GM23338 (cell line): ENCODE data around the gene FAF2. TPM values are rescaled to one million over a fixed set of nuclear protein-coding genes. Genes with fewer than 3 reads are reported as not detected.

Source experiments
- ATAC-seq: fragments of 200-7000 bp; cut with Tn5 transposase; 3 replicates; pipeline ENCODE4 v1.9.1; 2020
- DNase-seq: peaks from one replicate; pipeline ENCODE4 v3.0.0-alpha.2; 2015; ENCODE audit warnings: low spot score
- H2AFZ ChIP-seq: fragments of 200-600 bp; sonication (generic); 2 replicates; pipeline ENCODE4 v1.8.0; 2016; ENCODE audit warnings: antibody characterized with exemption, mild to moderate bottlenecking, moderate library complexity
- H3F3A ChIP-seq: fragments of 200-600 bp; sonication (generic); replicated peaks from 2 replicates; pipeline ENCODE4 v1.8.0; 2017; ENCODE audit warnings: antibody characterized with exemption, mixed run types, low read depth
- H3K27ac ChIP-seq: fragments of 200-600 bp; sonication (generic); 2 replicates; pipeline ENCODE4 v1.6.1; 2016; ENCODE audit warnings: low read depth
- H3K27me3 ChIP-seq: fragments of 200-600 bp; sonication (generic); 2 replicates; pipeline ENCODE4 v1.8.0; 2016; ENCODE audit warnings: mild to moderate bottlenecking, mixed run types, moderate library complexity; ENCODE audit not compliant: insufficient read depth
- H3K36me3 ChIP-seq: fragments of 200-600 bp; sonication (generic); 2 replicates; pipeline ENCODE4 v1.8.0; 2016; ENCODE audit warnings: mild to moderate bottlenecking; ENCODE audit not compliant: insufficient read depth
- H3K4me1 ChIP-seq: fragments of 200-600 bp; sonication (generic); 2 replicates; pipeline ENCODE4 v1.8.0; 2016; ENCODE audit warnings: mild to moderate bottlenecking, moderate library complexity; ENCODE audit not compliant: insufficient read depth
- H3K4me2 ChIP-seq: fragments of 200-600 bp; sonication (generic); 2 replicates; pipeline ENCODE4 v1.7.1; 2017; ENCODE audit warnings: mixed run types
- H3K4me3 ChIP-seq: fragments of 200-600 bp; sonication (generic); 2 replicates; pipeline ENCODE4 v1.6.1; 2016; ENCODE audit warnings: mixed run types
- H3K79me2 ChIP-seq: fragments of 200-600 bp; sonication (generic); replicated peaks from 2 replicates; pipeline ENCODE4 v1.8.0; 2017; ENCODE audit warnings: mild to moderate bottlenecking; ENCODE audit not compliant: insufficient read depth
- H3K9me2 ChIP-seq: fragments of 200-600 bp; sonication (generic); 2 replicates; pipeline ENCODE4 v1.8.0; 2017; ENCODE audit not compliant: insufficient read depth
- H4K20me1 ChIP-seq: fragments of 200-600 bp; sonication (generic); replicated peaks from 2 replicates; pipeline ENCODE4 v1.8.0; 2017; ENCODE audit warnings: mild to moderate bottlenecking; ENCODE audit not compliant: insufficient read depth
- H3K27ac Mint-ChIP-seq: 2 replicates; pipeline ENCODE4 v1.8.0; 2020; ENCODE audit warnings: inconsistent platforms, mild to moderate bottlenecking, moderate library complexity, mixed read lengths
- H3K27me3 Mint-ChIP-seq: 3 replicates; pipeline ENCODE4 v1.8.0; 2022; ENCODE audit warnings: low read depth, mild to moderate bottlenecking, moderate library complexity, mixed read lengths, inconsistent platforms; ENCODE audit not compliant: insufficient read depth, poor library complexity
- H3K36me3 Mint-ChIP-seq: 3 replicates; pipeline ENCODE4 v1.8.0; 2021; ENCODE audit warnings: low read depth, mild to moderate bottlenecking, inconsistent platforms, moderate library complexity, mixed read lengths
- H3K4me1 Mint-ChIP-seq: 3 replicates; pipeline ENCODE4 v1.8.0; 2020; ENCODE audit warnings: mild to moderate bottlenecking, inconsistent platforms, mixed read lengths
- H3K4me3 Mint-ChIP-seq: 3 replicates; pipeline ENCODE4 v1.8.0; 2021; ENCODE audit warnings: moderate library complexity, mild to moderate bottlenecking, inconsistent platforms, mixed read lengths
- H3K9me3 Mint-ChIP-seq: 3 replicates; pipeline ENCODE4 v1.8.0; 2020; ENCODE audit warnings: moderate library complexity, mild to moderate bottlenecking, inconsistent platforms, mixed read lengths
- EZH2 ChIP-seq: fragments of 200-600 bp; sonication (generic); IDR thresholded peaks from one replicate; pipeline ENCODE4 v1.8.0; 2017; ENCODE audit warnings: antibody characterized with exemption, mild to moderate bottlenecking, low read depth; ENCODE audit not compliant: unreplicated experiment
- ZNF114 ChIP-seq: fragments of 250-450 bp; sonication (Bioruptor Pico); IDR thresholded peaks from 2 replicates; pipeline ENCODE4 v1.5.0; 2020; ENCODE audit warnings: mild to moderate bottlenecking, moderate library complexity
- polyA plus RNA-seq: library from polyadenylated mRNA; unstranded; fragments of >200 nt; fragmentation: Nextera tagmentation; extraction: Ambion mirVana; gene quantifications from 2 replicates; pipeline ENCODE4 v1.2.1, GENCODE V29; 2016
- total RNA-seq: library from RNA; depleted of rRNA; stranded (reverse); fragments of >200 nt; shearing (Covaris generic); gene quantifications from 2 replicates; pipeline ENCODE4 v1.2.3, GENCODE V29; 2014
- TF ChIP-seq, protein P1 (sequence below): IDR thresholded peaks from one replicate; pipeline ENCODE4 v1.6.1; 2018; ENCODE audit warnings: antibody characterized with exemption; ENCODE audit not compliant: unreplicated experiment
- TF ChIP-seq, protein P2 (sequence below): fragments of 250-450 bp; sonication (Bioruptor Pico); IDR thresholded peaks from 2 replicates; pipeline ENCODE4 v1.5.0; 2020; ENCODE audit warnings: mild to moderate bottlenecking, moderate library complexity
- TF ChIP-seq, protein P3 (sequence below), 2 experiments: fragments of 200-600 bp in 1 of 2; sonication (generic) in 1 of 2; conservative IDR thresholded peaks; 2 replicates each; pipeline versions ENCODE4 v1.5.1 to v1.6.1; 2016 to 2017; ENCODE audit warnings: antibody characterized with exemption in 2 of 2, low read depth in 2 of 2, mild to moderate bottlenecking in 2 of 2, moderate library complexity in 1 of 2

The FAF2 gene
- total and polyA plus RNA-seq, 2 experiments from 2014 or later: 32.8 to 37.6 TPM

DNA sequence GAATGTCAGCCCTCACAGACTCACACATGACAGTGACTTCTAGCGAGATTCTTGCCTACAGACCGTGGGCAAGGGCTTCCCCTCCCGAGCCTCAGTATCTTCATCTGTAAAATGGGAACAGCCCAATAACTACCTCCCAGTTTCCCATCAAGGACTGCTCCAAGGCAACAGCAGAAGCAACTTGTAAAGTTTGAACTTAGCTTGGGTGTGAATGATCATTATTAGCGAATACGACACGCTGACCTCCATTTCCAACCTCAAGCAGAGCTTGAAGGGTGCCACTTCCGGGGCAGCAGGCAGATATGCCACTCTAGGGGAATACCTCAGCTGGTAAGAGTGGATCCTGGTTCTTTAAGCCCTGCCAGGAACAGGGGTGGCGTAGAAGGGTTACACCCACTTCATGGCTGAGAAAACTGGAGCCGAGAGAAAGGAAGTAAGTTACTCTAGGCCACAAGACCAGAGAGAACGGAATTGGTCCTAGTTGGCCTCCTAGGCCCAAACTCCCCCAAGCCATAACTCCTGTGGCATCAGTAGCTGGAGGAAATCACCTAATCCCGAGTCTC is 87.0 kb downstream of the FAF2 start:
- no peak for ATAC-seq
- no peaks in the 10 kb centered on the region for H3K9me2 ChIP-seq
- peak overlapping the region; percentile 99 for H3K27ac Mint-ChIP-seq
- peak overlapping the region; percentile 99 for H3K27ac ChIP-seq
- H3K4me1 ChIP-seq: peaks cover 24% of the 10 kb centered on the region
- H3K79me2 ChIP-seq: peaks cover 52% of the 10 kb centered on the region
- no peak overlapping the region for H2AFZ ChIP-seq
- H3K4me3 ChIP-seq: peak overlapping the region; percentile 74
- H3K9me3 Mint-ChIP-seq: peaks cover 2% of the 10 kb centered on the region; the same call in 1 of the 3 replicates
- H3K36me3 Mint-ChIP-seq: peaks cover 43% of the 10 kb centered on the region
- peak overlapping the region; percentile 98 for H3K4me2 ChIP-seq
- TF ChIP-seq ZNF114 (no peak), EZH2 (no peak)
- TF ChIP-seq, protein P1, sequence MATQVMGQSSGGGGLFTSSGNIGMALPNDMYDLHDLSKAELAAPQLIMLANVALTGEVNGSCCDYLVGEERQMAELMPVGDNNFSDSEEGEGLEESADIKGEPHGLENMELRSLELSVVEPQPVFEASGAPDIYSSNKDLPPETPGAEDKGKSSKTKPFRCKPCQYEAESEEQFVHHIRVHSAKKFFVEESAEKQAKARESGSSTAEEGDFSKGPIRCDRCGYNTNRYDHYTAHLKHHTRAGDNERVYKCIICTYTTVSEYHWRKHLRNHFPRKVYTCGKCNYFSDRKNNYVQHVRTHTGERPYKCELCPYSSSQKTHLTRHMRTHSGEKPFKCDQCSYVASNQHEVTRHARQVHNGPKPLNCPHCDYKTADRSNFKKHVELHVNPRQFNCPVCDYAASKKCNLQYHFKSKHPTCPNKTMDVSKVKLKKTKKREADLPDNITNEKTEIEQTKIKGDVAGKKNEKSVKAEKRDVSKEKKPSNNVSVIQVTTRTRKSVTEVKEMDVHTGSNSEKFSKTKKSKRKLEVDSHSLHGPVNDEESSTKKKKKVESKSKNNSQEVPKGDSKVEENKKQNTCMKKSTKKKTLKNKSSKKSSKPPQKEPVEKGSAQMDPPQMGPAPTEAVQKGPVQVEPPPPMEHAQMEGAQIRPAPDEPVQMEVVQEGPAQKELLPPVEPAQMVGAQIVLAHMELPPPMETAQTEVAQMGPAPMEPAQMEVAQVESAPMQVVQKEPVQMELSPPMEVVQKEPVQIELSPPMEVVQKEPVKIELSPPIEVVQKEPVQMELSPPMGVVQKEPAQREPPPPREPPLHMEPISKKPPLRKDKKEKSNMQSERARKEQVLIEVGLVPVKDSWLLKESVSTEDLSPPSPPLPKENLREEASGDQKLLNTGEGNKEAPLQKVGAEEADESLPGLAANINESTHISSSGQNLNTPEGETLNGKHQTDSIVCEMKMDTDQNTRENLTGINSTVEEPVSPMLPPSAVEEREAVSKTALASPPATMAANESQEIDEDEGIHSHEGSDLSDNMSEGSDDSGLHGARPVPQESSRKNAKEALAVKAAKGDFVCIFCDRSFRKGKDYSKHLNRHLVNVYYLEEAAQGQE: no peak
- 0 out of 2 replicates have a peak, but pooled peaks cover 4% of the 10 kb centered on the region for H3K36me3 ChIP-seq
- peaks cover 20% of the 10 kb centered on the region for H3K27me3 Mint-ChIP-seq
- no peak for DNase-seq
- no peaks in the 10 kb centered on the region for H3K27me3 ChIP-seq
- H4K20me1 ChIP-seq: peaks cover 26% of the 10 kb centered on the region
- peak overlapping the region; percentile 99 for H3K4me3 Mint-ChIP-seq
- 0 out of 2 replicates have a peak, but pooled peaks cover 7% of the 10 kb centered on the region for H3F3A ChIP-seq
- peaks cover 39% of the 10 kb centered on the region for H3K4me1 Mint-ChIP-seq

DNA sequence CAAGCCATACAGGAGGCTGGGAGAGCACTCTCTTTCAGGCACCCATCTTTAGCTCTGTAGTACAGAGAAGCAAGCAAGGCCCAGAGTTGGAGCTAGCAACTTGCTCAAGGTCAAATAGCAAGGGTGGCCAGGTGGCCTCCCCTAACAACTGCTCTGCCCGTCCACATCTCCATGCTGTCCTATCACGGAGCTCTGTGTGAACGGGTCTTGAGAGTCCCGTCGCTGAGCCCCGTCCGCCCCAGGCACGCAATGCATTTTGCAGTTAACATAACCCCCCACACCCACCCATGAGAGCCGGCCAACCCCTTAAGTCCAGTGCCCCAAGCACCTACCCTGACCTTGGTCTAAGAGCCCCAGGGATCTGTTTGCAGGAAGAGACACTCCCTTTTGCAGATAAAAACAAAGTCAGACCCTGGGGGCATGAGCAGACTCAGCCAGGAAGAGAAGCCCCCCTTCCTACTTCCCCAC is 87.5 kb downstream of the FAF2 start:
- TF ChIP-seq ZNF114: no peak
- TF ChIP-seq, protein P2, sequence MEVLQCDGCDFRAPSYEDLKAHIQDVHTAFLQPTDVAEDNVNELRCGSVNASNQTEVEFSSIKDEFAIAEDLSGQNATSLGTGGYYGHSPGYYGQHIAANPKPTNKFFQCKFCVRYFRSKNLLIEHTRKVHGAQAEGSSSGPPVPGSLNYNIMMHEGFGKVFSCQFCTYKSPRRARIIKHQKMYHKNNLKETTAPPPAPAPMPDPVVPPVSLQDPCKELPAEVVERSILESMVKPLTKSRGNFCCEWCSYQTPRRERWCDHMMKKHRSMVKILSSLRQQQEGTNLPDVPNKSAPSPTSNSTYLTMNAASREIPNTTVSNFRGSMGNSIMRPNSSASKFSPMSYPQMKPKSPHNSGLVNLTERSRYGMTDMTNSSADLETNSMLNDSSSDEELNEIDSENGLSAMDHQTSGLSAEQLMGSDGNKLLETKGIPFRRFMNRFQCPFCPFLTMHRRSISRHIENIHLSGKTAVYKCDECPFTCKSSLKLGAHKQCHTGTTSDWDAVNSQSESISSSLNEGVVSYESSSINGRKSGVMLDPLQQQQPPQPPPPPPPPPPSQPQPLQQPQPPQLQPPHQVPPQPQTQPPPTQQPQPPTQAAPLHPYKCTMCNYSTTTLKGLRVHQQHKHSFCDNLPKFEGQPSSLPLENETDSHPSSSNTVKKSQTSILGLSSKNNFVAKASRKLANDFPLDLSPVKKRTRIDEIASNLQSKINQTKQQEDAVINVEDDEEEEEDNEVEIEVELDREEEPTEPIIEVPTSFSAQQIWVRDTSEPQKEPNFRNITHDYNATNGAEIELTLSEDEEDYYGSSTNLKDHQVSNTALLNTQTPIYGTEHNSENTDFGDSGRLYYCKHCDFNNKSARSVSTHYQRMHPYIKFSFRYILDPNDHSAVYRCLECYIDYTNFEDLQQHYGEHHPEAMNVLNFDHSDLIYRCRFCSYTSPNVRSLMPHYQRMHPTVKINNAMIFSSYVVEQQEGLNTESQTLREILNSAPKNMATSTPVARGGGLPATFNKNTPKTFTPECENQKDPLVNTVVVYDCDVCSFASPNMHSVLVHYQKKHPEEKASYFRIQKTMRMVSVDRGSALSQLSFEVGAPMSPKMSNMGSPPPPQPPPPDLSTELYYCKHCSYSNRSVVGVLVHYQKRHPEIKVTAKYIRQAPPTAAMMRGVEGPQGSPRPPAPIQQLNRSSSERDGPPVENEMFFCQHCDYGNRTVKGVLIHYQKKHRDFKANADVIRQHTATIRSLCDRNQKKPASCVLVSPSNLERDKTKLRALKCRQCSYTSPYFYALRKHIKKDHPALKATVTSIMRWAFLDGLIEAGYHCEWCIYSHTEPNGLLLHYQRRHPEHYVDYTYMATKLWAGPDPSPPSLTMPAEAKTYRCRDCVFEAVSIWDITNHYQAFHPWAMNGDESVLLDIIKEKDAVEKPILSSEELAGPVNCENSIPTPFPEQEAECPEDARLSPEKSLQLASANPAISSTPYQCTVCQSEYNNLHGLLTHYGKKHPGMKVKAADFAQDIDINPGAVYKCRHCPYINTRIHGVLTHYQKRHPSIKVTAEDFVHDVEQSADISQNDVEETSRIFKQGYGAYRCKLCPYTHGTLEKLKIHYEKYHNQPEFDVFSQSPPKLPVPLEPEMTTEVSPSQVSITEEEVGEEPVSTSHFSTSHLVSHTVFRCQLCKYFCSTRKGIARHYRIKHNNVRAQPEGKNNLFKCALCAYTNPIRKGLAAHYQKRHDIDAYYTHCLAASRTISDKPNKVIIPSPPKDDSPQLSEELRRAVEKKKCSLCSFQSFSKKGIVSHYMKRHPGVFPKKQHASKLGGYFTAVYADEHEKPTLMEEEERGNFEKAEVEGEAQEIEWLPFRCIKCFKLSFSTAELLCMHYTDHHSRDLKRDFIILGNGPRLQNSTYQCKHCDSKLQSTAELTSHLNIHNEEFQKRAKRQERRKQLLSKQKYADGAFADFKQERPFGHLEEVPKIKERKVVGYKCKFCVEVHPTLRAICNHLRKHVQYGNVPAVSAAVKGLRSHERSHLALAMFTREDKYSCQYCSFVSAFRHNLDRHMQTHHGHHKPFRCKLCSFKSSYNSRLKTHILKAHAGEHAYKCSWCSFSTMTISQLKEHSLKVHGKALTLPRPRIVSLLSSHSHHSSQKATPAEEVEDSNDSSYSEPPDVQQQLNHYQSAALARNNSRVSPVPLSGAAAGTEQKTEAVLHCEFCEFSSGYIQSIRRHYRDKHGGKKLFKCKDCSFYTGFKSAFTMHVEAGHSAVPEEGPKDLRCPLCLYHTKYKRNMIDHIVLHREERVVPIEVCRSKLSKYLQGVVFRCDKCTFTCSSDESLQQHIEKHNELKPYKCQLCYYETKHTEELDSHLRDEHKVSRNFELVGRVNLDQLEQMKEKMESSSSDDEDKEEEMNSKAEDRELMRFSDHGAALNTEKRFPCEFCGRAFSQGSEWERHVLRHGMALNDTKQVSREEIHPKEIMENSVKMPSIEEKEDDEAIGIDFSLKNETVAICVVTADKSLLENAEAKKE (CRISPR knock-in tag): no peak
- TF ChIP-seq, protein P3, sequence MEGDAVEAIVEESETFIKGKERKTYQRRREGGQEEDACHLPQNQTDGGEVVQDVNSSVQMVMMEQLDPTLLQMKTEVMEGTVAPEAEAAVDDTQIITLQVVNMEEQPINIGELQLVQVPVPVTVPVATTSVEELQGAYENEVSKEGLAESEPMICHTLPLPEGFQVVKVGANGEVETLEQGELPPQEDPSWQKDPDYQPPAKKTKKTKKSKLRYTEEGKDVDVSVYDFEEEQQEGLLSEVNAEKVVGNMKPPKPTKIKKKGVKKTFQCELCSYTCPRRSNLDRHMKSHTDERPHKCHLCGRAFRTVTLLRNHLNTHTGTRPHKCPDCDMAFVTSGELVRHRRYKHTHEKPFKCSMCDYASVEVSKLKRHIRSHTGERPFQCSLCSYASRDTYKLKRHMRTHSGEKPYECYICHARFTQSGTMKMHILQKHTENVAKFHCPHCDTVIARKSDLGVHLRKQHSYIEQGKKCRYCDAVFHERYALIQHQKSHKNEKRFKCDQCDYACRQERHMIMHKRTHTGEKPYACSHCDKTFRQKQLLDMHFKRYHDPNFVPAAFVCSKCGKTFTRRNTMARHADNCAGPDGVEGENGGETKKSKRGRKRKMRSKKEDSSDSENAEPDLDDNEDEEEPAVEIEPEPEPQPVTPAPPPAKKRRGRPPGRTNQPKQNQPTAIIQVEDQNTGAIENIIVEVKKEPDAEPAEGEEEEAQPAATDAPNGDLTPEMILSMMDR (conservative IDR thresholded peaks at IDR 0.05; ENCODE audit: low read depth in 2 of 2): no peak
- Histone ChIP-seq H4K20me1 (peaks cover 26% of the 10 kb centered on the region), H3K27me3 (no peaks in the 10 kb centered on the region)

More for the DNA sequence above, 87.5 kb downstream of the FAF2 start:
- Histone ChIP-seq H3K9me2 (no peaks in the 10 kb centered on the region), H3K4me3 (peak overlapping the region; percentile 74), H3K79me2 (peaks cover 52% of the 10 kb centered on the region), H3K4me1 (peaks cover 26% of the 10 kb centered on the region), H2AFZ (no peak overlapping the region), H3K27ac (peak overlapping the region; percentile 99), H3K4me2 (peak overlapping the region; percentile 98), H3K36me3 (0 out of 2 replicates have a peak, but pooled peaks cover 4% of the 10 kb centered on the region), H3F3A (peaks cover 8% of the 10 kb centered on the region; the same call in 1 of the 2 replicates)
- peaks cover 2% of the 10 kb centered on the region; the same call in 1 of the 3 replicates for H3K9me3 Mint-ChIP-seq
- peaks cover 44% of the 10 kb centered on the region for H3K4me1 Mint-ChIP-seq
- no peak for ATAC-seq
- no peak for DNase-seq
- peak overlapping the region; percentile 99 for H3K4me3 Mint-ChIP-seq
- peaks cover 43% of the 10 kb centered on the region for H3K36me3 Mint-ChIP-seq
- peaks cover 21% of the 10 kb centered on the region for H3K27me3 Mint-ChIP-seq
- H3K27ac Mint-ChIP-seq: peak overlapping the region; percentile 99
